Aorta (tissue), 5 donors: ENCODE results near the gene SLC35F5. TPM values are rescaled to one million over a fixed set of nuclear protein-coding genes. Genes with fewer than 3 reads are reported as not detected.

Source experiments
- ATAC-seq: fragments of 200-7000 bp; cut with Tn5 transposase; one replicate; pipeline ENCODE4 v1.9.1; 2022; ENCODE audit warnings: moderate library complexity; ENCODE audit not compliant: low FRiP score
- DNase-seq, 2 donors: peaks; one replicate each; pipeline ENCODE4 v3.0.0-alpha.2; 2020
- H3K27ac ChIP-seq, 2 donors: one replicate each; pipeline ENCODE4 v1.5.1; 2013; ENCODE audit warnings: low read length in 2 of 2, mild to moderate bottlenecking in 2 of 2, moderate library complexity in 2 of 2, control low read depth in 1 of 2, inconsistent platforms in 1 of 2, low read depth in 1 of 2
- H3K27me3 ChIP-seq, 2 donors: one replicate each; pipeline ENCODE4 v1.6.1; 2013; ENCODE audit warnings: control low read depth in 1 of 2, low read length in 1 of 2, mild to moderate bottlenecking in 1 of 2, moderate library complexity in 1 of 2; ENCODE audit not compliant: insufficient read depth in 2 of 2, control insufficient read depth in 1 of 2
- H3K36me3 ChIP-seq, 2 donors: one replicate each; pipeline ENCODE4 v1.6.1; 2013; ENCODE audit warnings: control low read depth in 1 of 2, low read length in 1 of 2, mild to moderate bottlenecking in 1 of 2; ENCODE audit not compliant: insufficient read depth in 2 of 2, control insufficient read depth in 1 of 2
- H3K4me1 ChIP-seq, 2 donors: one replicate each; pipeline ENCODE4 v1.6.1; 2013; ENCODE audit warnings: low read length in 2 of 2, control low read depth in 1 of 2, mild to moderate bottlenecking in 1 of 2, moderate library complexity in 1 of 2; ENCODE audit not compliant: insufficient read depth in 2 of 2, control insufficient read depth in 1 of 2
- H3K4me3 ChIP-seq, 2 donors: one replicate each; pipeline ENCODE4 v1.5.1; 2013; ENCODE audit warnings: low read length in 2 of 2, control low read depth in 1 of 2, mild to moderate bottlenecking in 1 of 2
- H3K9me3 ChIP-seq: one replicate; pipeline ENCODE4 v1.6.1; 2013; ENCODE audit warnings: mild to moderate bottlenecking, low read length; ENCODE audit not compliant: control insufficient read depth
- WGBS, 2 donors: extraction: QIAGEN DNeasy Blood & Tissue Kit; methylation state at CpG; one replicate each; pipeline ENCODE4 v1.1.7; 2013; 5-methylcytosine and 5-hydroxymethylcytosine counted together
- intact Hi-C, 2 donors: fragments of 100-400 bp; cut with DNase I; formaldehyde crosslinking; loops; one replicate each; pipeline versions ENCODE4 v1.14.2 to v1.15.0; 2022
- polyA plus RNA-seq, 2 donors: library from polyadenylated mRNA; stranded (reverse); fragments of 200-250 nt; gene quantifications; one replicate each; pipeline ENCODE4 v1.2.3, GENCODE V29; 2013
- total RNA-seq, 2 donors: library from RNA; stranded (reverse); fragmentation: NEBNext Ultra II Directional; extraction: Animal tissue kit (Norgen Biotek cat#: 25700); gene quantifications; one replicate each; pipeline ENCODE4 v1.2.1, GENCODE V29; 2021
- donor health status: healthy with polysubstance abuse.
- donor health status: Bipolar disorder and iron deficiency.
- donor health status: DM: no; HTN: no; CAD: no.
- donor health status: DM: no; HTN: no; CAD: no.
- donor health status: DM: yes; HTN: yes; CAD: no.

Gene SLC35F5
- total and polyA plus RNA-seq, 4 donors, result 17.4 to 82.4 (median 48.0) TPM

- no peaks in the 10 kb centered on the region for H3K27me3 ChIP-seq
- intact Hi-C loops, result no loop called here
- H3K36me3 ChIP-seq, result no peaks in the 10 kb centered on the region
- no peak for ATAC-seq
- peak overlapping the region in 1 of 2 donors; percentile 12 for H3K27ac ChIP-seq
- DNase-seq, result no peak
- no peaks in the 10 kb centered on the region for H3K4me1 ChIP-seq
- no peak overlapping the region for H3K4me3 ChIP-seq
- WGBS, 2 donors, result 41% methylated on average over 3 of the region's 3 CpGs
- H3K9me3 ChIP-seq, result no peaks in the 10 kb centered on the region
Measured at GRCh38 chr2:113762377-113763118, 6.1 kb upstream of the SLC35F5 start.

- ATAC-seq, result no peak
- DNase-seq, result no peak
- Histone ChIP-seq H3K27ac (no peak overlapping the region), H3K27me3 (no peaks in the 10 kb centered on the region), H3K4me1 (no peaks in the 10 kb centered on the region), H3K36me3 (no peaks in the 10 kb centered on the region), H3K4me3 (no peak overlapping the region), H3K9me3 (no peaks in the 10 kb centered on the region)
- intact Hi-C loops, result no loop called here
- 13 to 16% methylated on average over 1 of the region's 1 CpG for WGBS, 2 donors
Measured at GRCh38 chr2:113760400-113760799, 4.0 kb upstream of the SLC35F5 start.

- no peak for ATAC-seq
- no peaks in the 10 kb centered on the region for H3K9me3 ChIP-seq
- peak overlapping the region; percentile 59 to 79 for H3K4me3 ChIP-seq
- DNase-seq, result no peak
- 21 to 22% methylated on average over 17 of the region's 17 CpGs for WGBS, 2 donors
- peak overlapping the region; percentile 68 to 86 for H3K27ac ChIP-seq
- intact Hi-C loops, result loop anchor here (2.0 to 10.0 kb wide), 4 partner anchors 130 to 788 kb away; partner anchors contain the start of gene ACTR3 (in 1 of the 2)
- no peaks in the 10 kb centered on the region for H3K27me3 ChIP-seq
- H3K36me3 ChIP-seq, result no peaks in the 10 kb centered on the region
- no peaks in the 10 kb centered on the region for H3K4me1 ChIP-seq
Measured at GRCh38 chr2:113757138-113757657, 756 bp upstream of the SLC35F5 start.

- Histone ChIP-seq H3K27me3 (no peaks in the 10 kb centered on the region), H3K4me3 (peak overlapping the region; percentile 43 to 79), H3K9me3 (no peaks in the 10 kb centered on the region), H3K36me3 (no peaks in the 10 kb centered on the region), H3K27ac (peak overlapping the region; percentile 10 to 41), H3K4me1 (no peaks in the 10 kb centered on the region)
- WGBS, 2 donors, result 0% methylated on average over 26 of the region's 26 CpGs
- ATAC-seq (peak; percentile 69), DNase-seq (no peak)
- intact Hi-C loops, result loop anchor here (2.0 to 10.0 kb wide), 4 partner anchors 131 to 789 kb away; partner anchors contain the start of gene ACTR3 (in 1 of the 2)
Measured at GRCh38 chr2:113755835-113756354, 547 bp downstream of the SLC35F5 start.

- peak overlapping the region; percentile 10 to 35 for H3K27ac ChIP-seq
- H3K4me1 ChIP-seq, result no peaks in the 10 kb centered on the region
- no peaks in the 10 kb centered on the region for H3K9me3 ChIP-seq
- H3K4me3 ChIP-seq, result peak overlapping the region; percentile 43 to 79
- intact Hi-C loops, result loop anchor here (5.0 to 10.0 kb wide), 3 partner anchors 132 to 790 kb away; no protein-coding TSS in a partner anchor
- DNase-seq (no peak), ATAC-seq (no peak)
- 2 to 4% methylated on average over 15 of the region's 15 CpGs for WGBS, 2 donors
- no peaks in the 10 kb centered on the region for H3K27me3 ChIP-seq
- H3K36me3 ChIP-seq, result no peaks in the 10 kb centered on the region
Measured at GRCh38 chr2:113755035-113755834, 1.2 kb downstream of the SLC35F5 start.

GRCh38 chr2:113754160-113754559, 2.3 kb downstream of the SLC35F5 start:
- Histone ChIP-seq H3K9me3 (no peaks in the 10 kb centered on the region), H3K36me3 (no peaks in the 10 kb centered on the region), H3K27ac (no peak overlapping the region), H3K4me3 (no peak overlapping the region), H3K4me1 (no peaks in the 10 kb centered on the region), H3K27me3 (no peaks in the 10 kb centered on the region)
- intact Hi-C loops, result loop anchor here in 1 of 2 donors (10.0 kb wide), 2 partner anchors 211 to 791 kb away; no protein-coding TSS in a partner anchor
- no peak for DNase-seq
- 78 to 81% methylated on average over 8 of the region's 8 CpGs for WGBS, 2 donors
- ATAC-seq, result no peak

- no peak for ATAC-seq
- H3K27me3 ChIP-seq, result no peaks in the 10 kb centered on the region
- peaks cover 0 to 1% of the 10 kb centered on the region in 2 donors for H3K36me3 ChIP-seq
- H3K27ac ChIP-seq, result no peak overlapping the region
- no peak overlapping the region for H3K4me3 ChIP-seq
- no peaks in the 10 kb centered on the region for H3K4me1 ChIP-seq
- no peaks in the 10 kb centered on the region for H3K9me3 ChIP-seq
- no peak for DNase-seq
- intact Hi-C loops, result loop anchor here in 1 of 2 donors (10.0 kb wide), 2 partner anchors 214 to 794 kb away; no protein-coding TSS in a partner anchor
- 95 to 97% methylated on average over 4 of the region's 4 CpGs for WGBS, 2 donors
Measured at GRCh38 chr2:113750385-113750784, 6.1 kb downstream of the SLC35F5 start.

- H3K4me3 ChIP-seq, result no peak overlapping the region
- no peak overlapping the region for H3K27ac ChIP-seq
- peaks cover 1 to 9% of the 10 kb centered on the region in 2 donors for H3K36me3 ChIP-seq
- H3K9me3 ChIP-seq, result no peaks in the 10 kb centered on the region
- intact Hi-C loops, result no loop called here
- DNase-seq, result no peak
- no peaks in the 10 kb centered on the region for H3K4me1 ChIP-seq
- WGBS, 2 donors, result 96 to 100% methylated on average over 1 of the region's 1 CpG
- no peak for ATAC-seq
- H3K27me3 ChIP-seq, result no peaks in the 10 kb centered on the region
Measured at GRCh38 chr2:113741091-113741490, 15.4 kb downstream of the SLC35F5 start.
